GM21576 (cell line): ENCODE results near the gene EIF3M.
"Not testable (repeated sequence)": the region's sequence is repeated elsewhere in the genome, so short reads cannot be mapped to it uniquely, and the experiment has no call there.

Experiments
- ATAC-seq: cut with Tn5 transposase; IDR thresholded peaks from one replicate; pipeline ENCODE4 v1.9.1; 2021; ENCODE audit warnings: mild to moderate bottlenecking, moderate library complexity; ENCODE audit not compliant: unreplicated experiment

Gene EIF3M

GRCh38 chr11:32594272-32594671 is 10.6 kb downstream of the EIF3M start:
- no peak for ATAC-seq

- not testable (repeated sequence) for ATAC-seq
These were observed 12.5 kb downstream of the EIF3M start for GRCh38 chr11:32596114-32596513.

- ATAC-seq, result no peak
These were observed 14.3 kb downstream of the EIF3M start for GRCh38 chr11:32597921-32598320.

- ATAC-seq, result no peak
These were observed 19.2 kb downstream of the EIF3M start for GRCh38 chr11:32602657-32603415.

- no peak for ATAC-seq
These were observed 22.6 kb downstream of the EIF3M start for GRCh38 chr11:32606220-32606619.

- ATAC-seq, result not testable (repeated sequence)
These were observed 25.2 kb downstream of the EIF3M start for GRCh38 chr11:32608826-32609225.

- no peak for ATAC-seq
These were observed 27.2 kb downstream of the EIF3M start for GRCh38 chr11:32610797-32611352.

- no peak for ATAC-seq
These were observed 30.0 kb downstream of the EIF3M start for GRCh38 chr11:32613500-32614151.

- ATAC-seq, result no peak
These were observed 31.8 kb downstream of the EIF3M start for GRCh38 chr11:32615422-32615821.

GRCh38 chr11:32616903-32617302 is 33.3 kb downstream of the EIF3M start:
- ATAC-seq, result no peak

- ATAC-seq, result no peak
These were observed 47.2 kb downstream of the EIF3M start for GRCh38 chr11:32630844-32631243.

- ATAC-seq, result no peak
These were observed 52.2 kb downstream of the EIF3M start for GRCh38 chr11:32635819-32636218.

GRCh38 chr11:32641361-32641760 is 57.7 kb downstream of the EIF3M start:
- no peak for ATAC-seq

GRCh38 chr11:32643526-32643925 is 59.9 kb downstream of the EIF3M start:
- ATAC-seq, result no peak
